Astrocyte (in vitro differentiated cells and primary cell): ENCODE data around the gene DNAJC7.

ENCODE experiments used
- EZH2 ChIP-seq: IDR thresholded peaks from 2 replicates; pipeline ENCODE4 v1.6.1; 2012; ENCODE audit warnings: mild to moderate bottlenecking, low read length, inconsistent platforms; ENCODE audit not compliant: insufficient read depth
- TF ChIP-seq, protein P1 (sequence below): IDR thresholded peaks from 2 replicates; pipeline ENCODE4 v1.5.1; 2011; ENCODE audit warnings: low read depth, mild to moderate bottlenecking, inconsistent platforms, low read length, moderate library complexity; ENCODE audit not compliant: insufficient read depth

DNA sequence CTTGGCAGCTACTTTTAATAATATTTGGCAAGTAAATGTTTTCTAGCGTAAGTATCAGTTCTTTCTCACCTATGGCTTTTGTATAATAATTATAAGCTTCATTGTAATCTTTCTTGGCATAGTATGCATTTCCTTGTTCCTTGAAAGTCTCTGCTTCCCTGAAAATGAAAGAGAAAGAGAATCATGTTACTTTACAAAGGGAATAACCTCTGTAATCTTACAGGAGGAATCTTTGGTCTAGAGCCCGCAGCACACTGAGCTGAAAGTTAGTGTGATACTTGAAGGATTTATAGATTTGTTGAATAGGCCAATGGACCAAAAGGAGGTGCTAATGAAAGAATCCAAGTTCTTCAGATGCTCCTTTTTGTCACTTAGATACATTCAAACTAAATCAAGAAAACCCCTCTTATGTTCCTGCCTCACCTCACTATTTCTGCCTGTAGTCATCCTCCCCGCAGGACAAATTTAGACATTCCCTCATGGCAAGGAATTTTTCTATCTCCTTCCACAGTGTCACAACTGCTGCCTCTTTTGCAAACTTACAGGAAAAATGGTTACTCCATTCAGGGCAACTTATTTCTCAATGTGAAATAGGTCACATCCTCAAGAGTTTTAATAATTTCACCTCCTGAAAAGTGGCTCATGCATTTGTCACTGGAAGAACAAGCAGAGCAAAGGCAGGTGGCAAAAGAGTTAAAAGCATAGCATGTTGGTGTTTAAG, 16.7 kb downstream of the DNAJC7 start:
- TF ChIP-seq, protein P1, sequence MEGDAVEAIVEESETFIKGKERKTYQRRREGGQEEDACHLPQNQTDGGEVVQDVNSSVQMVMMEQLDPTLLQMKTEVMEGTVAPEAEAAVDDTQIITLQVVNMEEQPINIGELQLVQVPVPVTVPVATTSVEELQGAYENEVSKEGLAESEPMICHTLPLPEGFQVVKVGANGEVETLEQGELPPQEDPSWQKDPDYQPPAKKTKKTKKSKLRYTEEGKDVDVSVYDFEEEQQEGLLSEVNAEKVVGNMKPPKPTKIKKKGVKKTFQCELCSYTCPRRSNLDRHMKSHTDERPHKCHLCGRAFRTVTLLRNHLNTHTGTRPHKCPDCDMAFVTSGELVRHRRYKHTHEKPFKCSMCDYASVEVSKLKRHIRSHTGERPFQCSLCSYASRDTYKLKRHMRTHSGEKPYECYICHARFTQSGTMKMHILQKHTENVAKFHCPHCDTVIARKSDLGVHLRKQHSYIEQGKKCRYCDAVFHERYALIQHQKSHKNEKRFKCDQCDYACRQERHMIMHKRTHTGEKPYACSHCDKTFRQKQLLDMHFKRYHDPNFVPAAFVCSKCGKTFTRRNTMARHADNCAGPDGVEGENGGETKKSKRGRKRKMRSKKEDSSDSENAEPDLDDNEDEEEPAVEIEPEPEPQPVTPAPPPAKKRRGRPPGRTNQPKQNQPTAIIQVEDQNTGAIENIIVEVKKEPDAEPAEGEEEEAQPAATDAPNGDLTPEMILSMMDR: no peak
- no peak for TF ChIP-seq EZH2
